ENCODE results near the gene ANKRD9.
"Not testable (repeated sequence)": the region's sequence is repeated elsewhere in the genome, so short reads cannot be mapped to it uniquely, and the experiment has no call there.

ANKRD9 gene

DNA sequence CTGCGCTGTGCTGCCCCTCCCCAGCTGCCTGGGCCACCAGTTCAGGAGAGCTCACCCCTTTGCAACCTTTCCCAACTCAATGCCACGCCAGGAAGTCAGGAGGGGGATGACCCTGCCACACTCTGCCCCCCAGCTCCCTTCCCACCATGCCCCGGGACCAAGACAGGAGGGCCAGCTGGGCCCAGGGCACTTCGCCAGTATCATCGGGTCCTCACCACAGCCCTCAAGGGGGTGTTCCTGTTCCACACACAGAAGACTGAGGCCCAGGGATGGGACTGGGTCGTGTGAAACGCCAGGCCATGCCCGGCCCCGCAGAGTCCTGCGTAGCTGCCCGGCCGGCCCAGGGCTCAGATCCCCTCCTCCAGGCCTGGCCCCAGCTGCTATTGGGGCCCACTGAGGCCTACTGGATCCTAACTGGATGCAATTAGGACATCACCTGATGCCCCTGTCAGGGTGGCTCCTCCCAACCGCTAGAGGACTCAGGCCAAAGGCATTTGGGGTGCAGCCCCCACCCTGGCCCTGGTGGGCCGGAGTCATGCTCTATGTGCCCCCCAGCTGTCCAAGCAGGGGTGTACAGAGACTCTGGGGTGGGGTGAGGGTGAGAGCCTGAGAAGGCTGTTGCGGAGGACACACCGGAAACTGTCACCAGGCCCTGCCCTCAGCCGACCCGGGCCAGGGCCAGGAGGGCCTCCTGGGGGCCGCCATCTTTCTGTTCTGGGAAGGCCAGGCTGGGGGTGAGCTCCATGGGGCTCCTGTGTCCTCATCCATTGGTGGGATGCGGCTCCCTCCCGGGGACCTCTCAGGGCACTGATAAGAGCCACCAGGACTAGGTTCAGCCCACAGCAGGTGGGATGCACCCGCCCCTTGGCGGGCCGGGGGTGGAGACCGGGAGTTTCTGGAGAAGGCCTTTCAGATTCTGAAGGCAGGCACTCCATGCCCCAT lies 29.3 kb upstream of the ANKRD9 start:
- DNase-seq: no peak

DNA sequence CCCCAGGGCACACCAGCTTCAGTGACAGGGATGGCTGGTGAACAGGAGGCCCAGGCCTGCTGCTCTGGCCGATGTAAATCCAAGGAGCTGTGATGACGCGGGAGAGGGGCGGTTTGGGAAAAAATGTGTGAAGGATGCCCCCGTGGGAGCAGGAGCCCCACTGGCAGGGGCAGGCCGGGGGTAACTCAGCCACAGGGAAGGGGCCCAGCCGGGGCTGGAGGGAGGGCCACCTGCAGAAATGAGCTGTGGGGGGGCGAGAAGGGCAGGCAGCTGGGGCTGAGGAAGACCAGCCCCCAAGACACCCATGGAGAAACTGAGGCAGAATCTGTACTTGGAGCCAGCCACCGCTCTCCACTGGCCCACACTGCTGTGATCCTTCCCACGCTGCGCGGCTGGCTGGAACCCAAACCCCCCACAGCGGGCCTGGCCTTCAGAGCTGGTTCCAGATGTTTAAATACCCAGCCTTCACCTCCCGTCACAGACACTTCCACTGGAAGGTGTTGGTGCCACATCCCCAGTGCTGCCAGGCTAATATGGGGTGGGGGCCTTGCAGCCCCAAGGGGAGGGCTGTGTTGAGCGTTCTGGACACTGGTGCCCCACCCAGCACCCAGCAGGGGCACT lies 28.5 kb upstream of the ANKRD9 start:
- no peak for DNase-seq

DNA sequence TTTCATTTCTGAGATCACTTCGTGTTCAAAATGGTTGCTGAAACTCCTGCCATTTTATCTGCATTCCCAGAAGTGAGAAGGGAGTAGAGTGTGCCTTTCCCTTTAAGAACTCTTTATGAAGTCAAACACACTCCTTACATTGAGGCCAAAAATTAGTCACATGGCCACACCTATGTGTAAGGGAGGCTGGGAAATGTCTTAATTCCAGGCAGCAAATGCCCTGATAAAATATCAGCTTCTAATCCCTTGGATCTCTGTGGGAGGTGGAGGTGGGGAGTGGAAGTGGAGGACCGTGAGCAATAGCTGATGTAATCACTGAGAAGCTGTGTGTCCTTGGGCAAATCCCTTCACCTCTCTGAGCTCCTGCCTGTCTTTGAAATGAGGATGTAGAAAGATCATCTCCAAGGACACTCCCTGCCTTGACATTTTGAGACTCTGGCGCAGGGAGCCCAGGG lies 22.7 kb upstream of the ANKRD9 start:
- DNase-seq: no peak

DNA sequence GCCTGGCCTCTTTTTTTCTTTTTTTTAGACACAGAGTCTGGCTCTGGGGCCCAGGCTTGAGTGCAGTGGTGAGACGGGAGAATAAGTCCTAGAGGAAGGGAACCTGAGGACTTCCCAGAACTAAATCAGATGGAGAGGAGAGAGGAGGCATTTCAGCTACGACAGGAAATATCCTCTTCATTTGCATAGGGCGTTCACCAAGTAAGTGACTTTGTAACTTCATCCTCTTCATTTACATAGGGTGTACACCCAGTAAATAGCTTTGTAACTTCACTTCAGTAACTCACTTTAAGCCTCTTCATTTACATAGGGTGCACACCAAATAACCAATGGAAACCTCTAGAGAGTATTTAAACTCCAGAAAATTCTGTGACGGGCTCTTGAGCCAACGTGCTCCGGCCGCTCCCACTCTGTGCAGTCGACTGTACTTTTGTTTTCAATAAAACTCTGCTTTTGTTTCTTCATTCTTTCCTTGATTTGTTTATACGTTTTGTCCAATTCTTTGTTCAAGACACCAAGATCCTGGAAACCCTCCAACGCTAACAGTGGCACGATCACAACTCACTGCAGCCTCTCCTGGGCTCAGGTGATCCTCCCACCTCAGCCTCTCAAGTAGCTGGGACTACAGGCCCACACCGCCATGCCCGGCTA lies 21.4 kb upstream of the ANKRD9 start:
- DNase-seq: no peak

DNA sequence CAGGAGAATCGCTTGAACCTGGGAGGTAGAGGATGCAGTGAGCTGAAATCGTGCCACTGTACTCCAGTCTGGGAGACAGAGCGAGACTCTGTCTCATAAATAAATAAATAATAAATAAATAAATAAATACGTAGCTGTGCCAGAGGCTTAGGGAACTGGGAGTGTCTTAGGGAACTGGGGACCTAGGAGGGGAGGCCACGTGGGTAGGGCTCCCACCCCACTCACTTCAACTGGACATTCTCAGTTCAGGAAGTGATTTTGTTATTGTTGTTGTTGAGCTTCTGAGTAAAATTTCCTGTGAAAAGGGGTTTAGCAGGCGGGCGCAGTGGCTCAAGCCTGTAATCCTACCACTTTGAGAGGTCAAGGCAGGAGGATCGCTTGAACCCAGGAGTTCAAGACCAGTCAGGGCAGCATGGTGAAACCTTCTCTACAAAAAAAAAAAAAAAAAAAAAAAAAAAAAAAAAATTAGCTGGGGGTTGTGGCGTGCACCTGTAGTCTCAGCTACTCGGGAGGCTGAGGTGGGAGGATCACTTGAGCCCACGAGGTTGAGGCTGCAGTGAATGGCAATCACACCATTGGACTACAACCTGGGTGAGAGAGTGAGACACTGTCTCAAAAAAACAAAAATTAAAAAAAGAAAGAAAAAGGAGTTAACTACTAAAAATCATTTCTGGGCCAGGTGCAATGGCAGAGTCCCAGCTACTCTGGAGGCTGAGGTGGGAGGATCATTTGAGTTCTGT lies 19.0 kb upstream of the ANKRD9 start:
- no peak for DNase-seq

DNA sequence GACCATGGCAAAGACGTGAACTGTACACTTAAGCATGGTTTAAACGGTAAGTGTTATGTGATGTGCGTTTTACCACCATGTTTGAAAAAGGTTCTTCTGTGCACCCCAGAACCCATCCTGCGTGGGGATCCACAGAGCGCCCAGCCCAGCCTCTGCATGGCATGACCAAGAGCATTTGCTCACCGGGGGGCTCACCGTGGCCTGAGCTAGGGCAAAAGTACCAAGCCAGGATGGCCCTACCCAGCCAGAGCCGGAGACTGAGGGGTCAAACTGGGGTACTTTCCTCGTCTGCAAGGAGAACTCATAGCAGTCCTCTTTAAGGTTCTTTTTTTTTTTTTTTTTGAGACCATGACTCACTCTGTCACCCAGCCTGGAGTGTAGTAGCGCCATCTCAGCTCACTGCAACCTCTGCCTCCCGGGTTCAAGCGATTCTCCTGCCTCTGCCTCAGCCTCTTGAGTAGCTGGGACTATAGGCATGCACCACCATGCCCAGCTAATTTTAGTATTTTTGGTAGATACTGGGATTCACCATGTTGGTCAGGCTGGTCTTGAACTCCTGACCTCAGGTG lies 16.4 kb upstream of the ANKRD9 start:
- DNase-seq: no peak

DNA sequence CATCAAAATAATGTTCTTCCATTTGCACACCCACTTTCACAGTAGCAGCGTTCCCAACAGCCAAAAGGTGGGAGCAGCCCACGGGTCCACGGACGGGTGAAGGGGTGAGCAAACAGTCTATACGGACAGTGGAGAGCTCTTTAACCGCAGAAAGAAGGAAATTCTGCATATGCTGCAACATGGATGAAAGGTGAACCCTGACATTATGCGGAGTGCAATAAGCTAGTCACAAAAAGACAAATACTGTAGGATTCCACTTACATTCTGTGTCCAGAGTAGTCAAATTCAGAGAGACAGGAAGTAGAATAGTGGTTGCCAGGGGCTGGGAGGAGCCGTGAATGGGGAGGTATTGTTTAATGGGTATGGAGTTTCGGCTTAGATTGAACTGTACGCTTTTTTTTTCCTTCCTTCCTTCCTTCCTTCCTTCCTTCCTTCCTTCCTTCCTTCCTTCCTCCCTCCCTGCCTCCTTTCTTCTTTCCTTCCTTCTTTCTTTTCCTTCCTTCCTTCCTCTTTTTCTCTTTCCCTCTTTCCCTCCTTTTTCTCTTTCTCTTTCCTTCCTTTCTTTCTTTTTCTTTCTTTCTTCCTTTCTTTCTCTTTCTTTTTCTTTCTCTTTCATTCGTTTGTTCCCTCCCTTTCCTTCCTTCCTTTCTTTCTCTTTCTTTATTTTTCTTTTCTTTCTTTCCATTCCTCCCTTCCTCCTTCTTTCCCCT lies 15.8 kb upstream of the ANKRD9 start:
- peak; percentile 34 to 45 for DNase-seq

DNA sequence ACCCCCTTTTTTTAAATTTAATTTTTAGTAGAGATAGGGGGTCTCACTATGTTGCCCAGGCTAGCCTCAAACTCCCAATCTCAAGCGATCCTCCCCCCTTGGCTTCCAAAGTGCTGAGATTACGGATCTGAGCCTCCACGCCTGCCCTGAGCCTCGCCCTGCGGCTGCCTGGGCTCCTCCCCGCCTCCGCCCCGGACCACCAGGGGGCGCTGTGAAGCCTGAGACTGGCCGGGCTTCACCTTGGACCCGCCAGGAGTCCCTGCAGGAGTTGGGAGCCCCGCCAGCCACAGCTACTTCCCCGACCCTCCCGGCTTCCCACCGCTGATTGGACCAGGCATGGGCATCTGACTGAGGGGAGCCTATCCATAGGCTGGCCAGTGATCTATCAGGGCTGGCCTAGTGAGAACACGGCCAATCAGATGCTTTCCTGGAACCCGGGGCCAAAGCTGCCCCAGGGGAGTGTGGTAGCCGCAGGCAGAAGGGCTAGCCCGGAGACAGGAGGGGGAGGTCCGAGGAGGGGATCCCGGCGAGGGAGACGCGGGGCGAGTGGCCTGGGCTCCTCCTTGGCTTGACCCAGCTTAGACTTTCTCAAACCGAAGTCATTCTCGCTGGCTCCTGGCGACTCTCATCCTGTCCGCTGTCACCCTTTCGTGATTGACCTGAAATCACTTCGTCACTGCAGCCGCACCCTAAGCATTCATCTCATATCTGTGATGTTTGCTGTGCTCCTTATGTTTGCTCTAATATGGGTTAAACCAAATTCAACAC lies 15.1 kb upstream of the ANKRD9 start:
- DNase-seq: peak; percentile 99

DNA sequence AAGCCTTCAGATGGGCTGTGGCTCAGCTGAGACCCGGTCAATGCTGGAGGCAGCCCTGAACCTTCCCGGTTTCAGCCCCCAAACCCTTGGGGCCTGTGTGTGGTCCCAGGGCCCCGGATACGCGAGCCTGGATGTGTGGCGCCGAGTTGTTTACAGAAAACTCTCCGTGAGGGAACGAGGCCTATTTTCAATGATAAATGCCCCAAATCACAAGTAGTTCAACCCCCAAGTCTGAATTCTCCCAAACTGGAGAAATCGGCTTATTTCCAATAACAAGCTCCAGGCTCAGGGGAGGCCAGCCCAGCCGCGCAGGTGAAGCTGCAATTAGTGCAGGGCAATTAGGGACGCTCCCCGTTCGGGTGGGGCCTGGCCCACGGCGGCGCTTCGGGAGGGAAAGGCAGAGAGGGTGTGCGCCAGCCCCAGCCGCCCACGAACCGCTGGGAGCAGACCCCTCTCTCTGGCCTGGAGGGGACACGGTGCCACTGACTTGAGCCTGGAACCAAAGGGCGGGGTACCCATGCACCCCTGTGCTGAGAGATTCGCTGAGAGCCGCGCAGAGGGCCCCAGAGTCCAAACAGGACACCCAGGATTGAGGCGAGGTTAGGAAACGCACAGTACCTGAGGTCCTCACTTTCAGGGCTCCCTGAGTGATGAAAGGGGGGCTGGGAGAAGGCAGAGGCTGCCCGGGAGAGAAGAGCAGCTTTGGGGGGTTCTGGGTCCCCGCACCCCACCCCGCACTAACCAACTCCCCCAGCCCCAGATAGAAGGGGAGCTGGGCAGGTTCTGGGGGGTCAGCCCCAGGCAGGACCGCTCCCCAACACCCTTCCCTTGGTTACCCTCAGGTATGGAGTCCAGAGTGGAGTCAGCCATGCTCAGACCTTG lies 14.2 kb upstream of the ANKRD9 start:
- no peak for DNase-seq

DNA sequence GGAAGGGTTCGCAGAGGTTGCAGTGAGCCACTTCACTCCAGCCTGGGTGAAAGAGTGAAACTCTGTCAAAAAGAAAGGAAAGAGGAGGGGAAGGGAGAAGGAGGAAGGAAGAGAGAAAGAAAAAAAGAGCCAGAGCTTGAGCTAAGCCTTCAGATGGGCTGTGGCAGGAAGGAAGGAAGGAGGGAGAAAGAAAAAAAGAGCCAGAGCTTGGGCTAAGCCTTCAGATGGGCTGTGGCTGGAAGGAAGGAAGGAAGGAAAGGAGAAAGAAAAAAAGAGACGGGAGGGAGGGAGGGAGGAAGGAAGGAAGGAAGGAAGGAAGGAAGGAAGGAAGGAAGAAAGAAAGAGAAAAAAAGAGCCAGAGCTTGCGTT lies 13.6 kb upstream of the ANKRD9 start:
- no peak for DNase-seq

DNA sequence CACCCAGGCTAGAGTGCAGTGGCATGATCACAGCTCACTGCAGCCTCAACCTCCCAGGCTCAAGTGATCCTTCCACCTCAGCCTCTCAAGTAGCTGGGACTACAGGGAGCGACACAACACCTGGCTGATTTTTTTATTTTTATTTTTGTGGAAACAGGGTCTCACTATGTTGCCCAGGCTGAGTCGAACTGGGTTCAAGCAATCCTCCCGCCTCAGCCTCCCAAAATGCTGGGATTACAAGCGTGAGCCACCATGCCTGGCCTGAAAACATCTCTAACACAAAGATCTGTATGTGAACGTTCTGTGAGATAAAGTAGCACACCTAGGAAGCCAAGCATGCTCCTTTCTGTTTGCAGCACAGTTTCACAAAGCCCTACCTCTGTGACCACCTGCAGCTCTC lies 10.1 kb upstream of the ANKRD9 start:
- DNase-seq: not testable (repeated sequence)

DNA sequence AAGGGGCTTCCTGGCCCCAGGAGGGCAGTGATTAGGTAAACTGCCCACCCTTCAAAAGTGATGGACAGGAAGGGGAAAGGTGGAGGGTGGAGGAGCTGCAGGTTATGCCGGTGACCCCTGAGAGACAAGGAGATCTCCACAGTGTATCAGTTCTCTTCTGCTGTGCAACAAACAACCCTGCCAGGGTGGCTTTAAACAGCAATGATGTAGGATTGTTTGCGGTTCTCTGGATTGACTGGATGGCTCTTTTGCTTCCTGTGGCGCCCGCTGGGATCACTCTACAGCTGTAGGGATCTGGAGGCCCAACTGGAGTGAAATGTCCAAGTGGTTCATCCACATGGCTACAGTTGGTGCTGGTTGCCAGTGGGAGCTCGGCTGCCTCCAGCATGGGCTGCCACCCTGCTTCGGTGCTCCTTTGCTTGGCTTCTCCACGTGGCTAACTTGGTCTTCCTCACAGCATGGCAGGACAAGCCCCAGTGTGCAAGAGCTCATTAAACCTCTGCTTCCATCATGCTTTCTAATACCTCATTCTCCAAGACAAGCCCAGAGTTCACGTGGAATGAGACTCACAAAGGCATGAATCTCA lies 8.6 kb upstream of the ANKRD9 start:
- DNase-seq: no peak

DNA sequence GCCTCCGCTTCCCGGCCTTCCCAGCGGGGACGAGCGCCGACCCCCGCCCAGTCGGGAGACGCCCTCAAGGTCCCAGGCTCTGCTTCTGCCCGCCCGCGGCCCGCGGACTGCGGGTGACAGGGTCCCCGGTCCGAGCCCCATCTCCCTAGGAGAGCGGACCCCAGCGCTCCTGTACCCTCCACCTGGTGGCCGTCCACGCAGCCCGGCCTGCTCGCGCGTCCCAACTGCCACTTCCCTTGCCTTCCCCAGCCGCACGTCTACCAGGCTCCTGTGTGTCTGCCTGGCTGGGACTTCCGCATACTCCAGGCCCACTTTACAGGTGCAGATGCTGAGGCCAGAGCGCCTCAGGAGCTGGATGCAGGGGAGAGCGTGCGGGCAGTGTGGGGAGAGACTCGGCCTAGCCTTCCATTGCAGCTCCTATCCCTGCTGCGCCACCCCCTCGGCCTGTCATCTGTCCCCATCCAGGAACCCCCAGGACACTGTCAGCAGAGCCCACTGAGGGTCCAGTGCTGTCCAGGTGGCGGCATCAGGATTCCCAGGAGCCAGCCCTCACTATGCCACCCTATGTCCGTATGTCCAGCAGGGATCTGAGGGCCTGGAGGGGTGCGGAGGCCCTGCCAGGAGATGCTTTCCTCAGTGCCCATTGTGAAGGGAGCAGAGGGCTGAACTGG lies 8.0 kb upstream of the ANKRD9 start:
- peak in 1 of 2 experiments; percentile 33 for DNase-seq

DNA sequence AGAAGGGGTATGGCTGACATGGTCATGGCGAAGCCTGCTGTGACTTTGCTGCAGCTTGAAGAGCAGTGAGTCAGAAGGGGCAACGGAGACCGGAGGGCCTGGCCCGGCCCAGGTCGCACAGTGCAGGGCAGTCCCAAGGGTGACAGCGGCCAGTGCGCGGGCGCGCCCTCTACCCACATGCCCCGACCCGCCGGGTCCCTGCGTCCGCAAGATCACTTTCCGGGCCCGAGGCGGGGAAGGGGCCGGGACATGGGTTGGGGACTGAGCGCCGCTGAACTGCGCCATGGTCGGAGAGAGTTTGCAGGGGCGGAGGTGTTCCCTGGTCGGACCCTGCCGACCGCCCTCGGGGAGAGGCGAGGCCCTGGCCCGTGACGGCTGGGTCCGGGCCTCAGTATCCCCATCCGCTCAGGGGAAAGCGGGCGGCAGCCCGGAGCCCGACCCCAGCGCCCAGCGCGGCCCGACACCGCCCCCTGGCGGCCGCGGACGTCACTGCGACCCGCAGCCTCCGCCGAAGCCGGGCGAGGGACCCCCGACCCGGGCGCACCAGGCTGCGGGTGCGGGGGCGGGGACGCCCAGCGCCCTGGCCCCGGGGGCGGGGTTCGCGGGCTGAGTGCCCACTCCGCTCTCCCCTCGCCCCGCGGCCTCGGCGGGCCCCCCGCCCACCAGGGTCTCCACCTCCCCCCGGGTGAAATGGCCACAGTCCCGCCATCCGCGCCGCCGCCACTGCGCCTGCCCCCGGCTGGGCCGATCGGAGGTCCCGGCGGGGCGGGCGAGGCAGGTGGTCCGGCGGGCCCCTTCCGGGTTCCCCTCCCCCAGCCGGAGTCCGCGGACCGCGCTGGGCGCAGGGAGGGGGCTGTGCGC lies 7.2 kb upstream of the ANKRD9 start:
- peak; percentile 72 to 81 for DNase-seq

DNA sequence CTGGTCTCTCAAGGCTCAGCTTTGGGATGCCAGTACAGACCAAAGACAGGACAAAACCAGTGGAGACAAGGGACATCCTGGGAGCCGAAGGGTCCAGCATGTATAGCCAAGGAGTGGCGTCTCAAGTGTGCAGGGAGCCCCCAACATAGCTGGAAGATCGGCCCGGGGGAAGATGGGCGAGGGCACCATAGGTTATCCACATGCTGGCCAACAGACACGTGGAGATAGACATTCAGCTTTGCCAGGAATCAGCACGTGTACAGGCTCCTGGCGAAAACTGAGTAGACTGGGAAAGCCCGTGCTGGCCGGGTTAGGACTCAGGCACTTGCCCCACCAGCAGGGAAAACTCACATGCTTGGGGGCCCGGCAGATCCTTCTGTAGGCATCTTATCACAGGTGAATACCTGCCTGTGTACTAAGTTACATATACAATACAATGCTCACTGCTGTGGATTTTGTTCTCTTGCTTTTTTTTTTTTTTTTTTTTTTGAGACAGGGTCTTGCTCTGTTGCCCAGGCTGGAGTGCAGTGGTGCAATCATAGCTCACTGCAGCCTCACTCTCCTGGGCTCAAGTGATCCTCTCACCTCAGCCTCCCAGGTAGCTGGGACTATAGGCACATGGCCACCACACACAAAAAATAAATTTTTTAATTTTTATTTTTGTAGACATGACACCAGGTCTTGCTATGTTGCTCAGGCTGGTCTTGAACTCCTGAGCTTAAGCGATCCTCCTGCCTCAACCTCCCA lies 5.6 kb upstream of the ANKRD9 start:
- DNase-seq: no peak

DNA sequence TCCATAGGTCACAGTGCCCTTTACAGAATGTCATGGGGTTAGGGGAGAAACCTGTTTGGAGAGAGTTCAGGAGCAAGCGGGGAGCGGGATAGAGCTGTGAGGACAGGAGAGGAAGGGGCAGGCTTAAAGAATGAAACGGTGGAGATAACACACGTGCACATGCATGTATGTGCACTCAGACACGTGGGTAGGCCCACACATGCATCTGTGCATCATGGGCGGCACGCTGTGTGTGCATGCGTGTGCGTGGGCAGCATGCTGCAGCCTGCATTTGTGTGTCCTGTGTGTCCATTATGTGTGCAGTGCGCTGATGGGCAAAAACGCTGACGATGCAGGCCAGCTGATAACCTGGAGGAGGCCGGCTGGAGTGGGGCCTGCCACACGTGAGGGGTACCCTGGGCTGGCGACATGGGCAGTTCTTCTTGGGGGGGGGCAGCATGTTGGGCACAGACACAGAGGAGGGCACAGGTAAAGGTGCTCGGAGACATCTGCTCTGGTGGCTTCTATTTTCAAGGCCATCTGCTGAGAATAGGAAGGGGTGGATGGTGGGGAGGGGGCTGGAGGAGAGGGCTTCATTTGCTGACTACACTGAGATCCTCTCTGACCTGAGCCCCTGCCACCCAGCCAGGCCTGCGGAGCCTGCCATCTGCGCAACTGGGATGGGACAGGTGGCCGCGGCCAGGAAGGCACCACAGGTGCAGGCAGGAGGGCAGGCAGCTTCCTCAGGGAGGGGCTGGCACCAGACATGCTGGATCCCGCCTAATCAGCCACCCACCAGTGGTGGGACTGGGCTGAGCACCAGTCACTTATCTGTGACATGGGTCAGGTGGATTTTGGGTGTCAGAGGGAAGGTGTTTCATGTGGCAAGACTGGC lies 4.6 kb upstream of the ANKRD9 start:
- no peak for DNase-seq

Data from activated T-cell treated with anti-CD3 and anti-CD28 coated beads, Interleukin-2, amount 50 U/mL, for 48 hours (primary cell).